Fibroblast of mammary gland (primary cell): Measurements from ENCODE around the gene LGALS14.
A peak's percentile ranks its signal among the peaks of the same experiment; 100 is the strongest.

Source experiments
- DNase-seq: peaks from one replicate; pipeline ENCODE4 v3.0.0-alpha.2; 2010; ENCODE audit warnings: low read depth
- H3K4me3 ChIP-seq: 2 replicates; pipeline ENCODE4 v1.5.1; 2011; ENCODE audit warnings: low read depth, mild to moderate bottlenecking, low read length, moderate library complexity; ENCODE audit not compliant: control insufficient read depth
- CTCF ChIP-seq: conservative IDR thresholded peaks from 2 replicates; pipeline ENCODE4 v1.5.1; 2011; ENCODE audit warnings: low read depth, low read length, inconsistent platforms; ENCODE audit not compliant: control insufficient read depth, insufficient read depth

Gene LGALS14

GRCh38 chr19:39695759-39696158 is 8.5 kb upstream of the LGALS14 start:
- DNase-seq, result no peak
- H3K4me3 ChIP-seq, result no peak overlapping the region
- TF ChIP-seq CTCF, result no peak

DNA sequence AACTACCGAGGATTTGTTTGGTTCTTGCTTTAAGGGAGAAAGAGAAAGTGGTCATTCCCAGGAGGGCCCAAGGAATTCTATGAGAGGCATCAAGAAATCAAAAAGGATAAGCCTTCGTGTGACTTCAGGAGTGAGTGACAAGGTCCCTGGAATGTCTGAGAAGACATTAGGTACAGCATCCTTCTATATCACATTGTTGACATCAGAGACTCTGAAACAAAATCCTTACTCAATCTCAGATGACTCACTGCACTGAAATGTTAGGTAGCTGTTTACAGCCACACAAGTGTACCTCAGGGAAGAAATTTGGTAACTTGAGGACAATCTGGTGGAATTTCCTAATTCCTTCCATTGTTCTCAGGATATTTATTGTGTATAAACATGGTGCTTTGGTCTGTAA is 7.9 kb upstream of the LGALS14 start:
- no peak overlapping the region for H3K4me3 ChIP-seq
- DNase-seq, result peak; percentile 40
- TF ChIP-seq CTCF, result no peak

- no peak for TF ChIP-seq CTCF
- no peak for DNase-seq
- H3K4me3 ChIP-seq, result no peak overlapping the region
Measured at GRCh38 chr19:39698535-39698934, 5.7 kb upstream of the LGALS14 start.

GRCh38 chr19:39701291-39701690 is 3.0 kb upstream of the LGALS14 start:
- no peak overlapping the region for H3K4me3 ChIP-seq
- TF ChIP-seq CTCF, result no peak
- DNase-seq, result no peak

DNA sequence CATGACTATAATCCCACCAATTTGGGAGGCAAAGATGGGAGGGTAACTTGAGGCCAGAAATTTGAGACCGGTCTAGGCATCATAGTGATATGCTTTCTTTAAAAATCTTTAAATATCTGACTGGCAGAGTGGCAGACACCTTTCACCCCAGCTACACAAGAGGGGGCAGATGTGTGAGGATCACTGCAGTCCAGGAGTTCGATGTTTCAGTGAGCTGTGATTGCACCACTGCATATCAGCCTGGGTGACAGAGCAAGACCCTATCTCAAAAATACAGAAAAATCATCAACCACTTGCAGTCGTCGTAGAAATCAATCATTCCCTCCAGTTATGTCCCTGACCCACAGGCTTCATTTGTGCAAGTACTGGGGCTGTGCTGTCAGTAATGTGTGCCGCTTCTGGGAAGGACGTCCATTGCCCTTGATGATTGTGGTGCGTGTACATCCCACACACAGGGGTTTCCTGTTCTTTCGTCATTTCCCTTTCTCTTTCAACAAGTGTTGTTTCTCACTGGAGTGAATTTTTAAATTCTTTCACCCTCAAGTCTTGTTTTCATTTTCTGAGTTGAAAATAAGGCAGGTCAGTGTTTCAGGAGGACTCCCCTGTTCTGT is 1.4 kb downstream of the LGALS14 start:
- no peak overlapping the region for H3K4me3 ChIP-seq
- no peak for TF ChIP-seq CTCF
- no peak for DNase-seq

DNA sequence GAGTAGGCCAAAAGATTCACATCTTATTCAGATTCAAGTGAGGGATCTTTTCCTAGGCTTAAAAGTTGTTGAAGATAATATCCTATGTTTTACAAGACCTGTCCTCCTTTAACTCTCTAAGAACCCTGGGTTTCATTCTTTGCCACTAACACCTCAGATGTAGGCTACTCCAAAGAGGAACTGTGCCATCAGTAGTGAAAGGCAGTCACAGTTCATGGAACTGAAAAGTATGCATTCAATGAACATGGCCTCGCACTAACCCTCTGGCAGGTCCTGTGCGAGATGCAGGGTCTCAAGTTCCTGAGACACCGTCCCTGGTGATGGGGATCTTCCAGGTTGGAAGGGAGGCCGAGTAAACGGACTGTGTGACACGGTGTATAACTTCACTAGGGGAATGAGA is 4.3 kb downstream of the LGALS14 start:
- no peak overlapping the region for H3K4me3 ChIP-seq
- no peak for TF ChIP-seq CTCF
- no peak for DNase-seq

DNA sequence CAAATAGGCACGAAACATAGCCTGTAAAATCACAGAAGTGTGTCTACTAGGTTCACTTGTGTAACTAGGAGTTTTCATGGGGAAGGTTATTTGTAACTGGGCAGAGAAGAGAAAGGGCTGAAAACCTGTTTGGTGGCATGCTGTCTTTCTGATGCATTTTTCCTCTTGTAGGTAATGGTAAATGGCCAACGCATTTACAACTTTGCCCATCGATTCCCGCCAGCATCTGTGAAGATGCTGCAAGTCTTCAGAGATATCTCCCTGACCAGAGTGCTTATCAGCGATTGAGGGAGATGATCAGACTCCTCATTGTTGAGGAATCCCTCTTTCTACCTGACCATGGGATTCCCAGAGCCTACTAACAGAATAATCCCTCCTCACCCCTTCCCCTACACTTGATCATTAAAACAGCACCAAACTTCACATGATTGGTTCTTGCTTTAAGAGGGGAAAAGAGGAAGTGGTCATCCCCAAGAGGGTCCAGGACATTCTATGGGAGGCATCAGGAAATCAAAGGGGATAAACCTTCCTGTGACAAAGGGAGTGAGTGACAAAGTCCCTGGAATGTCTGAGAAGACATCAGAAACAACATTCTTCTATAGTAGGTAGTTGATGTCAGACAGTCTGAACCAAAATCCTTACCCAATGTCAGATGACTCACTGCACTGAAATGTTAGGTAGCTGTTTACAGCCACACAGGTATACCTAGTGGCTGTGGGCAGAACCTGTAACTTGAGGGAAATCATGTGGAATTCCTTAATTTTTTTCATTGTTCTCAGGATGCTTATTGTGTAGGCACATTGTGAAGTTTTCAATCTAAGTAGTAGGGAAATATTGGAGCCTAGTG is 5.0 kb downstream of the LGALS14 start:
- DNase-seq, result no peak

More for the DNA sequence above, 5.0 kb downstream of the LGALS14 start:
- TF ChIP-seq CTCF, result no peak
- H3K4me3 ChIP-seq, result no peak overlapping the region
